K562 (cell line): ENCODE results near the gene ITPKA. TPM values are rescaled to one million over a fixed set of nuclear protein-coding genes. Genes with fewer than 3 reads are reported as not detected.
"Not testable (repeated sequence)": the region's sequence is repeated elsewhere in the genome, so short reads cannot be mapped to it uniquely, and the experiment has no call there.

Experiments used
- ATAC-seq: fragments of 200-7000 bp; cut with Tn5 transposase; 3 replicates; pipeline ENCODE4 v1.9.1; 2020; ENCODE audit warnings: moderate library complexity
- BruUV-seq: library from RNA; stranded (reverse); fragments of 400-500 nt; replicated peaks from 2 replicates; lab custom pipeline; 2021; lab: Mats Ljungman, UMichigan
- CTCF ChIA-PET: fragments of 300-600 bp; formaldehyde crosslinking; extraction: SDS; loops from one replicate; lab custom pipeline; 2021; ENCODE audit warnings: low intra/inter-chr PET ratio; lab: Yijun Ruan, JAX
- POLR2A ChIA-PET: fragments of 300-600, 350-650 bp; sonication (Branson Sonifier 250); formaldehyde crosslinking; extraction: SDS; loops from one replicate; lab custom pipeline; 2021; ENCODE audit warnings: antibody characterized with exemption, inconsistent platforms; lab: Yijun Ruan, JAX
- DNase-seq, 4 experiments: peaks; one replicate each; pipeline versions ENCODE4 v3.0.0 to v3.0.0-alpha.2; 2011 to 2018; ENCODE audit warnings: low spot score in 3 of 4, mixed read lengths in 3 of 4; ENCODE audit errors: extremely low read depth in 1 of 4
- FAIRE-seq: peaks from 2 replicates; lab custom pipeline; 2011; peaks lifted over from hg19 to GRCh38; lab: Jason Lieb, UNC
- H2AFZ ChIP-seq: 2 replicates; pipeline ENCODE4 v1.6.0; 2011; ENCODE audit warnings: low read depth, low read length, control low read depth, inconsistent platforms
- H3K27ac ChIP-seq: fragments of 200-600 bp; 3 replicates; pipeline ENCODE4 v1.8.0; 2011; ENCODE audit warnings: low read depth, mild to moderate bottlenecking, control low read depth, inconsistent platforms, low read length, moderate library complexity, mixed read lengths; ENCODE audit errors: extremely low read depth
- H3K27me3 ChIP-seq, 2 experiments: fragments of 300-600 bp in 1 of 2; 2 replicates in 1 of 2; 3 replicates in 1 of 2; pipeline versions ENCODE4 v1.6.0 to v1.8.0; 2011; ENCODE audit warnings: inconsistent platforms in 2 of 2, low read length in 2 of 2, mild to moderate bottlenecking in 1 of 2, mixed read lengths in 1 of 2, moderate library complexity in 1 of 2; ENCODE audit not compliant: control insufficient read depth in 2 of 2, insufficient read depth in 2 of 2
- H3K36me3 ChIP-seq: fragments of 300-600 bp; 3 replicates; pipeline ENCODE4 v1.8.0; 2011; ENCODE audit warnings: mild to moderate bottlenecking, low read length, inconsistent platforms; ENCODE audit not compliant: control insufficient read depth, insufficient read depth
- H3K4me1 ChIP-seq, 2 experiments: fragments of 200-600 bp in 1 of 2; replicated peaks in 1 of 2; 2 replicates in 1 of 2; 3 replicates in 1 of 2; pipeline versions ENCODE4 v1.5.1 to v1.8.0; 2011; ENCODE audit warnings: inconsistent platforms in 2 of 2, low read length in 2 of 2, mild to moderate bottlenecking in 1 of 2, mixed read lengths in 1 of 2, moderate library complexity in 1 of 2; ENCODE audit not compliant: control insufficient read depth in 2 of 2, insufficient read depth in 2 of 2
- H3K4me2 ChIP-seq: 2 replicates; pipeline ENCODE4 v1.6.1; 2011; ENCODE audit warnings: low read length, control low read depth, inconsistent platforms, mixed read lengths; ENCODE audit not compliant: insufficient read depth
- H3K4me3 ChIP-seq: fragments of 200-600 bp; sonication (generic), shearing (Covaris generic); 2 replicates; pipeline ENCODE4 v1.5.1; 2016; ENCODE audit warnings: control low read depth, inconsistent platforms
- H3K79me2 ChIP-seq: fragments of 200-600 bp; 3 replicates; pipeline ENCODE4 v1.8.0; 2011; ENCODE audit warnings: low read length, inconsistent platforms; ENCODE audit not compliant: control insufficient read depth, insufficient read depth
- H3K9ac ChIP-seq, 2 experiments: 2 replicates each; pipeline versions ENCODE4 v1.6.0 to v1.6.1; 2011; ENCODE audit warnings: low read depth in 2 of 2, low read length in 2 of 2, control low read depth in 1 of 2, inconsistent platforms in 1 of 2, mild to moderate bottlenecking in 1 of 2, mixed read lengths in 1 of 2; ENCODE audit not compliant: insufficient read depth in 1 of 2
- H3K9me1 ChIP-seq: one replicate; pipeline ENCODE4 v1.6.0; 2011; ENCODE audit warnings: inconsistent platforms, mild to moderate bottlenecking, low read length, moderate library complexity; ENCODE audit not compliant: control insufficient read depth, insufficient read depth
- H3K9me3 ChIP-seq: replicated peaks from 2 replicates; pipeline ENCODE4 v1.5.1; 2011; ENCODE audit warnings: low read depth, low read length, inconsistent platforms; ENCODE audit not compliant: control insufficient read depth, insufficient read depth
- H4K20me1 ChIP-seq: replicated peaks from 2 replicates; pipeline ENCODE4 v1.6.1; 2011; ENCODE audit warnings: low read length, inconsistent platforms, mixed read lengths; ENCODE audit not compliant: control insufficient read depth, insufficient read depth
- ATF1 ChIP-seq, 2 experiments: fragments of 450-650 bp in 1 of 2; IDR thresholded peaks; 2 replicates each; pipeline ENCODE4 v1.6.1; 2016; ENCODE audit warnings: missing compliant biosample characterization in 1 of 2, missing genetic modification characterization in 1 of 2
- DEAF1 ChIP-seq: fragments of 450-650 bp; formaldehyde crosslinking; IDR thresholded peaks from 2 replicates; pipeline ENCODE4 v1.4.0; 2020; ENCODE audit warnings: mild to moderate bottlenecking, moderate library complexity
- DMBX1 ChIP-seq: fragments of 250-450 bp; sonication (Bioruptor Pico); IDR thresholded peaks from 2 replicates; pipeline ENCODE4 v1.8.0; 2022; ENCODE audit warnings: inconsistent platforms, mild to moderate bottlenecking, moderate library complexity, borderline replicate concordance
- FOXA1 ChIP-seq: fragments of 450-650 bp; IDR thresholded peaks from 2 replicates; pipeline ENCODE4 v1.6.1; 2016; ENCODE audit warnings: mild to moderate bottlenecking, borderline replicate concordance
- GTF2A2 ChIP-seq: IDR thresholded peaks from 2 replicates; pipeline ENCODE4 v1.6.1; 2016; ENCODE audit warnings: mild to moderate bottlenecking, missing genetic modification characterization, missing compliant biosample characterization
- KHSRP ChIP-seq: fragments of 450-650 bp; IDR thresholded peaks from 2 replicates; pipeline ENCODE4 v1.6.1; 2017
- PTTG1 ChIP-seq: fragments of 450-650 bp; IDR thresholded peaks from 2 replicates; pipeline ENCODE4 v1.6.1; 2016; ENCODE audit warnings: low read depth, mild to moderate bottlenecking, missing genetic modification characterization, missing compliant biosample characterization
- PYGO2 ChIP-seq: fragments of 450-650 bp; IDR thresholded peaks from 2 replicates; pipeline ENCODE4 v1.6.1; 2016; ENCODE audit warnings: mild to moderate bottlenecking, missing genetic modification characterization, moderate library complexity, missing compliant biosample characterization
- ZNF253 ChIP-seq: fragments of 250-450 bp; sonication (Bioruptor Pico); conservative IDR thresholded peaks from 2 replicates; pipeline ENCODE4 v1.6.1; 2021; ENCODE audit warnings: mild to moderate bottlenecking
- WGBS: fragments of 100-300 bp; shearing (Covaris generic); methylation state at CpG from one replicate; pipeline ENCODE4 v1.1.6; 2016; ENCODE audit warnings: low coverage, mixed read lengths; ENCODE audit not compliant: insufficient coverage; ENCODE audit errors: missing lambda C conversion rate; 5-methylcytosine and 5-hydroxymethylcytosine counted together
- in situ Hi-C: fragments of 300-500 bp; cut with MboI; formaldehyde crosslinking; loops from 4 replicates; pipeline ENCODE4 v1.15.0; 2018; ENCODE audit warnings: inconsistent platforms, mixed read lengths
- intact Hi-C: fragments of 100-400 bp; cut with micrococcal nuclease; formaldehyde crosslinking; loops from 2 replicates; pipeline ENCODE4 v1.14.2; 2022
- polyA plus RNA-seq, 8 experiments: library from polyadenylated mRNA; depleted of rRNA in 4 of 8; stranded (reverse) in 5 of 8; unstranded in 3 of 8; fragments of >200 nt; fragmentation: Nextera tagmentation in 2 of 8; fragmentation: Illumina TruSeq in 1 of 8; extraction: Ambion mirVana in 2 of 8; extraction: Trizol in 1 of 8; gene quantifications; 2 replicates each; pipeline versions ENCODE4 v1.2.1 to v1.2.3, GENCODE V29; 2011 to 2014; ENCODE audit warnings: inconsistent platforms in 1 of 8, missing spikeins in 1 of 8
- total RNA-seq, 7 experiments: library from RNA; depleted of rRNA in 6 of 7; stranded (reverse); fragments of >200 nt in 6 of 7; fragmentation: Illumina TruSeq in 2 of 7; extraction: Trizol in 2 of 7; gene quantifications; 2 replicates each; pipeline versions ENCODE4 v1.2.1 to v1.2.3, GENCODE V29; 2011 to 2021; ENCODE audit warnings: low replicate concordance in 1 of 7

ITPKA gene
- total and polyA plus RNA-seq, 9 of the 15 experiments (the other 6 are each of a cell fraction or from before 2014, with no cell fraction given) = 0.14 to 68.4 (median 11.5) TPM

- POLR2A ChIA-PET = interaction anchor here (0.7 to 1.9 kb wide), 6 partner anchors 8 to 344 kb away, joined by 3 to 7 read pairs (median 4); partner anchors contain the start of gene RPAP1
- Histone ChIP-seq H3K9me3 (no peaks in the 10 kb centered on the region), H3K36me3 (peaks cover 82% of the 10 kb centered on the region), H3K9me1 (no peaks in the 10 kb centered on the region), H3K4me2 (no peak overlapping the region), H3K27me3 (no peaks in the 10 kb centered on the region), H3K4me1 (no peaks in the 10 kb centered on the region), H4K20me1 (no peaks in the 10 kb centered on the region), H2AFZ (no peak overlapping the region), H3K79me2 (no peaks in the 10 kb centered on the region), H3K9ac (no peak overlapping the region), H3K27ac (no peak overlapping the region), H3K4me3 (no peak overlapping the region)
- BruUV-seq = no TSS peak
- FAIRE-seq (no peak), DNase-seq (no peak), ATAC-seq (no peak)
- in situ Hi-C loops (loop anchor here (25.0 kb wide), 1 partner anchor 346 kb away; no protein-coding TSS in a partner anchor), intact Hi-C loops (loop anchor here (2.0 to 10.0 kb wide), 4 partner anchors 90 to 436 kb away; partner anchors contain the start of gene MGA)
- CTCF ChIA-PET = interaction anchor here (0.7 to 2.0 kb wide), 5 partner anchors 345 to 666 kb away, joined by 3 to 17 read pairs (median 5); no protein-coding TSS in a partner anchor
- TF ChIP-seq GTF2A2 (no peak), DMBX1 (CRISPR knock-in tag) (no peak), DEAF1 (CRISPR knock-in tag) (no peak), ATF1 (CRISPR knock-in tag; IDR thresholded peaks at IDR 0.05) (no peak), ATF1 (tag; IDR thresholded peaks at IDR 0.05) (no peak), PYGO2 (tag) (no peak), KHSRP (no peak), ZNF253 (CRISPR knock-in tag) (no peak), FOXA1 (no peak), PTTG1 (tag) (no peak)
- 59% methylated on average over 3 of the region's 3 CpGs for WGBS
Measured at GRCh38 chr15:41466711-41467110, 27.0 kb upstream of the ITPKA start.

GRCh38 chr15:41469644-41470043, 24.0 kb upstream of the ITPKA start:
- H3K36me3 ChIP-seq = peaks cover 76% of the 10 kb centered on the region
- H3K9me1 ChIP-seq, CTCF ChIA-PET, H3K4me3 ChIP-seq, H3K4me1 ChIP-seq, FAIRE-seq, H3K4me2 ChIP-seq, DNase-seq, H3K79me2 ChIP-seq, H3K27ac ChIP-seq, BruUV-seq, H2AFZ ChIP-seq, H4K20me1 ChIP-seq, H3K27me3 ChIP-seq, H3K9me3 ChIP-seq, ATAC-seq, H3K9ac ChIP-seq: not testable (repeated sequence)
- POLR2A ChIA-PET = interaction anchor here (0.9 kb wide), 1 partner anchor 9 kb away, joined by 4 read pairs; no protein-coding TSS in a partner anchor
- in situ Hi-C loops (loop anchor here (25.0 kb wide), 1 partner anchor 343 kb away; no protein-coding TSS in a partner anchor), intact Hi-C loops (loop anchor here (5.0 to 10.0 kb wide), 2 partner anchors 195 to 433 kb away; partner anchors contain the start of gene MGA)
- WGBS = 91% methylated on average over 6 of the region's 6 CpGs
